Activated CD4-positive, alpha-beta T cell treated with anti-CD3 and anti-CD28 coated beads for 4 hours (primary cell): ENCODE data around the gene ULK4.

ENCODE experiments used
- DNase-seq, 2 donors: peaks; one replicate each; pipeline ENCODE4 v3.0.0-alpha.2; 2020

ULK4 gene

GRCh38 chr3:41338276-41338675 is 623.6 kb downstream of the ULK4 start:
- DNase-seq: no peak

GRCh38 chr3:41334426-41334825 is 627.5 kb downstream of the ULK4 start:
- DNase-seq: no peak

DNA sequence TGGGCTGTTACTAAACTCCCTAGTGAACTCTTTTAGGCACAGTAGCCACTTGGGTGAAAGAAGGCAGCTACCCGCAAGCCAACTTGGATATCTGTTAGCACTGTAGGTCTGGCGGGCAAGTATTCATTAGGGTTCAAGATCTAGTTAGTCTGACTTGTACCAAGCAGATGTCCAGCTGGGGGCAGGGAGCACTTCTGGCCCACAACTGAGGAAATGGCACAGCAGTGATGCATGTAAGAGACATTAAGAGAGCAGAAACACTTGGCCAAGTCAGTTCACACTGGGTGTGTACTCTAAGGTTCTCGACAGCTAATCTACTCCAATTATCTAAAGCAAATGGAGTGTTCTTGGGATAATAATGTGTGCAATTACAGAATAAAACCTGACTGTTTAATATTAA is 630.9 kb downstream of the ULK4 start:
- DNase-seq: no peak

- no peak for DNase-seq
These were observed 631.4 kb downstream of the ULK4 start for GRCh38 chr3:41330465-41330864.

GRCh38 chr3:41329881-41330280 is 632.0 kb downstream of the ULK4 start:
- DNase-seq: no peak

DNA sequence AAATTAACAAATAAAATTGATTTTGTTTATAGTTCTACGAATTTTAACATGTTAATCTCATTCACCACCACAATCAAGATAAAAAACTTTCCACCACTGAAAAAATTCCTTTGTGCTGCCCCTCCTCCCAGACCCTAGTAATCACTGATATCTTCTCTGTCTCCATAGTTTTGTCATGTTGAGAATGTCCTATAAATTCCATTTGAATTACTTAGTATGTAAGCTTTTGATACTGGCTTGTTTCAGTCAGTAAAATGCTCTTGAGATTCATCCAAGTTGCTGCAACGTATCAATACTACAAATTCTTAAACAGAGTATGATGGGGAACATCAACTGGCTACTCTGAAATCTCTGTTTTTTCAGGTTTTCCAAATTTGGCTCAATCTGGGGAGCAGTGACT is 633.0 kb downstream of the ULK4 start:
- no peak for DNase-seq

- no peak for DNase-seq
These were observed 634.2 kb downstream of the ULK4 start for GRCh38 chr3:41327718-41328117.

DNA sequence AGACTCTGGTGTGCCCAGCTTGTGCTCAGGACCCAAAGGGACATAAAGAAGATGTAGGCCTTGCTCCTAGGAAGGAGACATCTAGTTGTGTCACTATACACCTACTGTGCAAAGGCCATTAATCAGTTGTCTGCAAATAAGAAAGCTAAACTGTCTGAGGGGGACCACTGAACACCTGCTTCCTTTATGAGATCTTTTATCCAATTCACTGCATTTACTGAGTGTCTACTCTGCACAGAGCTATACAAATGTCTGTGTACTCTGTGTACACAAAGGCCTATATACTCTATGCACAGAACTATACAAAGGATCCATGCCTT is 637.8 kb downstream of the ULK4 start:
- no peak for DNase-seq

GRCh38 chr3:41323467-41324155 is 638.3 kb downstream of the ULK4 start:
- DNase-seq: no peak

GRCh38 chr3:41321642-41321980 is 640.3 kb downstream of the ULK4 start:
- no peak for DNase-seq

GRCh38 chr3:41320953-41321641 is 640.8 kb downstream of the ULK4 start:
- DNase-seq: no peak

DNA sequence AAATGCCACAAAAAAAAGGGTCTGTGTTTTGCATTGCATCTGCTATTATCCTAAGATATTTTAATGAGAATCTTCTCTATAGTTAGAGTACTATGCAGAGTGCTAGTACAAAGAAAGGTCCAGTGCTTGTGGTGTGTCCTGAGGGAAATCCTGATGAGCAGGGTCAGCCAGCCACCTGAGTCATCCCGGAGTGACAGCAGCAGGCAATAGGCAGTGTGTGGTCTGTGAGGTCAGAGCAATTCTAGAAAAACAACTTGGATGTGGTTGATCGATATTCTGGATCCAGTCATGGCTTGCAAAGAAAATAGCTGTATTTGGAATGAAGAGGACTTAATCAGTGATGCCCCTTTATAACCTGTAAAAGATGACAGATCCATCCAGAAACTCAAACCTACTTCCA is 643.4 kb downstream of the ULK4 start:
- no peak for DNase-seq

- DNase-seq: no peak
These were observed 644.2 kb downstream of the ULK4 start for GRCh38 chr3:41317718-41318117.

DNA sequence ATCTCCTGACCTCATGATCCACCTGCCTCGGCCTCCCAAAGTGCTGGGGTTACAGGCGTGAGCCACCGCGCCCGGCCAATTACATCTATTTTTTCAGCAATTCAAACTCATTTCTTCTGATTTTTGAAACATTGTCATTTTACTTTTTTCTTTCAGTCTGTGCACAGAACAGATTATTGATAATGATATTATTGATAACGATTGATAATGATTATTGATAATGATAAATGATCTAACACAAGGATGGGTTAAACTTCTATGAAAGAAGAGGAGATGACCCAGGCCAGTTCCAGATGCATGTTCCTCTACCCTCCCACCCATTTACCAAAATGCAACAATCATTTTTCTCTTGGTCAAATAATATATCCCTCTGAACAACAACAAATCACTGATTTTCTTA is 644.6 kb downstream of the ULK4 start:
- no peak for DNase-seq

GRCh38 chr3:41315126-41315525 is 646.8 kb downstream of the ULK4 start:
- DNase-seq: no peak

DNA sequence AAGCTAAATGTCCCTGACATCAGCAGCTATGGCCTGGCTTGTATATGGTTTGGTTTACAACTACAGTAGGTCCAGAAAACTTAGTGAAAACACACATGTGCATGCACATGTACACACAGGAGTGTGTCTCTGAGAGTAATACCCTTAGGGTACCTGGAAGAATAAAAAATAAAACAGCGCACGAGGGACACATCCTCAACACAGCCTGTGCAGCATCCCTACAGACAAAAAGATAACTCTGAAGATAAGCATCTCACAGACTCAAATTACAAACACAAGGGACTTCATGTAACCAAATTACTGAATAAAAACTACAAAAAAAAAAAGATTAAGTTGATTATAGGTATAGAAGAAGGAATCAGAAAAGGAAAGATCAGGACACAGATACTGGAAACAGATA is 653.8 kb downstream of the ULK4 start:
- no peak for DNase-seq

DNA sequence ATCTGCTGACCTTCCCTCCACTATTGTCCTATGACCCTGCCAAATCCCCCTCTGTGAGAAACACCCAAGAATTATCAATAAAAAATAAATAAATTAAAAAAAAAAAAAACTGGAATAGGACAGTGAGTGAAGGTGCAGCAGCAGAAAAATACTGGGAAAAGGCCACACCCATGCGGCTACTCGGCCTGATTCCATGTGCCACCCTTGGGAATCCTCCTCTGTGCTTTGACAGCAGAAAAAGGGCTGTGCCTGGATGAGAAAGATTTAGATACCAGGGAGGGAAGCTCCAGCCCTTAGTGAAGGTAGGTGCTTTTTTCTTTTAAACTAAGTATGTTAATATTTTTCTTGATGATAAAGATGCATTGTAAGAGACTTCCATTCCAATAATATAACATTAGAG is 654.8 kb downstream of the ULK4 start:
- no peak for DNase-seq

DNA sequence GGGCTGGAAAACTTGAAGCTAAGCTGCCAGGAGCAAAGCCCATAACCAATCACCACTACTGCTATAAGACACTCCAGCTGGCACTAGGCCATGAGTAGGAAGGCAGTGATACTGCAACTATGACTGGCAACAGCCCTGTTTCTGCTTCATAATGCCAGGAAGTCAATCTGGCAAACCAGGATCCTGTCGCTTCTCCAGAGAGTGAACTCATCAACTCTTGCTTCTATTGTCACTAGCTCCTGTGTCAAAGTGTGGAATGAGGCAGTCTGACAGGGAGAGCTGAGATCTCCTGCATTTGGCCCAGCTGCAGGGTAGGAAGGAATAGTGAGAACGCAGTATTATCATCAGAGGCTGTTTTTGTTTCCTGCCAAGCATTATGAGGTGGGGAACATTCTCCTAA is 657.3 kb downstream of the ULK4 start:
- DNase-seq: no peak

DNA sequence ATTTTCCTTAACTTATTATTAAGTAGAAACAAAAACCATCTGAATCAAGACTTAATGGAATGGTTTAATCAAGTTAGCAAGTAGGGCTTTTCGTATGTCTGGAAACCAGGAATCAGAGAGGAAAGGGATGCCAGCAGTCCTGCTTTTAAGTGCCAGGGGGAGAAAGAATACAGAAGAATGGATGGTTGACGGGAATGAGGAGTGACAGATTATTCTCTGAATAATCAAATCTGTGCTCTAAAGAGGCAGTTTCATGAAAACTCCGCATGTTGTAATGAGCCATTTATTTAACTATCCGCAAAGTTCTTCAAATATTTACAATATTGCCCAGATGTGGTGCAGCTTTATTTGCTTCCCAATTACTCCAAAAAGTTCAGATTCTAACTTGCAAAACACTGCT is 659.6 kb downstream of the ULK4 start:
- DNase-seq: no peak

DNA sequence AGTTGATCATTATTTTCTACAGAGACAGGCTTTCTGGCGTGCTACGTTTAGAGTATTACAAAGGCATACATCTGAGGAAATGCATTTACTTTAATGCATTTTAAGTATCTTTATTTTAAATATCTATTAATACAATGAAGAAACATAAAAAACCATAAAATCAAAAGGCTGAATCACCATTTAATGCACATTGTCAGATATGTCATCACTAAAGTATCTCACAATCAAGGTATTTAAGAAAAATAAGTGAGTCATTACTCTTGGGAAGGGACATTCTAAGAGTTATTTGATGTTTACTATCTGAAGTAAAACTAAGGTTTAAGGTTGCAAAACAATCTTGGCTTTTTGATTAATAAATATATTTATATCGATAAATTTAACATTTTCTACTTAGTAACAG is 660.4 kb downstream of the ULK4 start:
- DNase-seq: no peak

DNA sequence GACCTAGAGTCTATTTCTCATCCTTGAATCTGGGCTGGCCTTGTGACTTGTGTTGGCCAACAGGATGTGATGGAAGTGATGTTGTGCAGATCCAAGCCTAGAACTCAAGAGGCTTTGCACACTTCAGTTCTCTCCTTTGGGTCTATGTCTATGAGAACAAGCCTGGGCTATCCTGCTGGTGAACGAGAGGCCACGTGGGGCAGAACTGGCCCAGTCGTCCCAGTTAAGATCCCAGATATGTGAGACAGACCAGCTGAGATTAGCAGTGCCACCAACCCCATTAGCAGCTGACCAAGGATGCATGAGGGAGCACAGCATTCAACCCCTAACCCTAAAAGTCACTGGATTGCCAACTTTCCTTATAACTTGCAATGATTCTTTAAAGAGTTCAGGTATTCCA is 662.9 kb downstream of the ULK4 start:
- no peak for DNase-seq

DNA sequence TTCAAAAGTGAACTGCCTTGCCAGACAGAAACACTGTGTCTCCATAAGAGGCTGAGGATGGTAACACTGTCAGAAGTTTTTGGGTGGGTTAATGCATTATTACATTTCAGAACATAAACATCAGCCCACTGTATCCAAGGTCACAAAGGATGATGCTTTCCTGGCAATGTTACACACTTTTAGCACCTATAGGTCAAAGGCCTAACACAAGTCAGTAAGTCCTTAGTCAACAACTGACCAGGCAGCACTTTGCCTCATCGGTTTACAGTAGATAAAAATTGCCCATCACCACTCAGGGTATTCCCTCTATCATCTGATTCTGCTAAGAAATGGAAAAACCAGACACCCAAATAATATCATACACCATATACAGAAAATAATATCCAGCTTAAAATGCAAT is 664.2 kb downstream of the ULK4 start:
- DNase-seq: no peak

GRCh38 chr3:41296556-41296955 is 665.3 kb downstream of the ULK4 start:
- DNase-seq: no peak

- DNase-seq: no peak
These were observed 666.2 kb downstream of the ULK4 start for GRCh38 chr3:41295740-41296139.

- no peak for DNase-seq
These were observed 668.7 kb downstream of the ULK4 start for GRCh38 chr3:41293169-41293681.
